ENCODE measurements around the gene FCRL5. TPM values are rescaled to one million over a fixed set of nuclear protein-coding genes. Genes with fewer than 3 reads are reported as not detected.

Gene FCRL5
- total RNA-seq, 1 donor from 2014 or later: not detected

GRCh38 chr1:157504646-157505045 lies 47.7 kb downstream of the FCRL5 start:
- H3K9me3 Mint-ChIP-seq (ENCODE audit: unreplicated experiment): peaks cover 3% of the 10 kb centered on the region
- FAIRE-seq (no peak), DNase-seq (ENCODE audit: low read depth) (no peak)
- Histone ChIP-seq H3K27me3 (ENCODE audit: insufficient read depth, low read length) (peaks cover 2% of the 10 kb centered on the region), H3K4me2 (ENCODE audit: low read length) (no peak overlapping the region), H3K79me2 (ENCODE audit: insufficient read depth, low read length) (no peaks in the 10 kb centered on the region), H3K27ac (ENCODE audit: low read depth, low read length) (no peak overlapping the region), H3K9me3 (ENCODE audit: insufficient read depth, low read depth, low read length) (no peaks in the 10 kb centered on the region), H4K20me1 (ENCODE audit: insufficient read depth, low read length) (no peaks in the 10 kb centered on the region), H3K4me1 (ENCODE audit: insufficient read depth, low read length) (no peaks in the 10 kb centered on the region), H2AFZ (ENCODE audit: low read depth, low read length) (no peak overlapping the region), H3K4me3 (ENCODE audit: insufficient read depth, low read depth, low read length) (no peak overlapping the region), H3K9ac (ENCODE audit: low read length) (no peak overlapping the region), H3K36me3 (ENCODE audit: insufficient read depth, low read length) (no peaks in the 10 kb centered on the region)
- no peak overlapping the region for H3K4me3 Mint-ChIP-seq (ENCODE audit: unreplicated experiment)
- H3K27ac Mint-ChIP-seq (ENCODE audit: unreplicated experiment): no peak overlapping the region
- H3K4me1 Mint-ChIP-seq (ENCODE audit: low read depth, unreplicated experiment): no peaks in the 10 kb centered on the region
- peaks cover 6% of the 10 kb centered on the region for H3K27me3 Mint-ChIP-seq (ENCODE audit: low read depth, unreplicated experiment)
- H3K36me3 Mint-ChIP-seq (ENCODE audit: low read depth, unreplicated experiment): no peaks in the 10 kb centered on the region
- no peak for TF ChIP-seq CTCF (IDR thresholded peaks at IDR 0.05; ENCODE audit: insufficient read depth, low read depth, low read length)
- TF ChIP-seq EZH2 (IDR thresholded peaks at IDR 0.05; ENCODE audit: insufficient read depth, low read length): no peak

GRCh38 chr1:157499521-157499920 lies 52.8 kb downstream of the FCRL5 start:
- no peak overlapping the region for H3K27ac Mint-ChIP-seq (ENCODE audit: unreplicated experiment)
- Histone ChIP-seq H3K27me3 (ENCODE audit: insufficient read depth, low read length) (peaks cover 4% of the 10 kb centered on the region), H3K27ac (ENCODE audit: low read depth, low read length) (no peak overlapping the region), H3K79me2 (ENCODE audit: insufficient read depth, low read length) (no peaks in the 10 kb centered on the region), H3K4me3 (ENCODE audit: insufficient read depth, low read depth, low read length) (no peak overlapping the region), H3K9me3 (ENCODE audit: insufficient read depth, low read depth, low read length) (no peaks in the 10 kb centered on the region), H4K20me1 (ENCODE audit: insufficient read depth, low read length) (no peaks in the 10 kb centered on the region), H3K36me3 (ENCODE audit: insufficient read depth, low read length) (no peaks in the 10 kb centered on the region), H3K4me1 (ENCODE audit: insufficient read depth, low read length) (no peaks in the 10 kb centered on the region), H2AFZ (ENCODE audit: low read depth, low read length) (no peak overlapping the region), H3K4me2 (ENCODE audit: low read length) (no peak overlapping the region), H3K9ac (ENCODE audit: low read length) (no peak overlapping the region)
- peaks cover 3% of the 10 kb centered on the region for H3K4me1 Mint-ChIP-seq (ENCODE audit: low read depth, unreplicated experiment)
- H3K27me3 Mint-ChIP-seq (ENCODE audit: low read depth, unreplicated experiment): peaks cover 2% of the 10 kb centered on the region
- no peak for TF ChIP-seq EZH2 (IDR thresholded peaks at IDR 0.05; ENCODE audit: insufficient read depth, low read length)
- H3K4me3 Mint-ChIP-seq (ENCODE audit: unreplicated experiment): no peak overlapping the region
- no peaks in the 10 kb centered on the region for H3K36me3 Mint-ChIP-seq (ENCODE audit: low read depth, unreplicated experiment)
- DNase-seq (ENCODE audit: low read depth) (no peak), FAIRE-seq (no peak)
- H3K9me3 Mint-ChIP-seq (ENCODE audit: unreplicated experiment): no peaks in the 10 kb centered on the region

GRCh38 chr1:157498736-157499090 lies 53.6 kb downstream of the FCRL5 start:
- Histone ChIP-seq H3K79me2 (ENCODE audit: insufficient read depth, low read length) (no peaks in the 10 kb centered on the region), H3K4me3 (ENCODE audit: insufficient read depth, low read depth, low read length) (no peak overlapping the region), H2AFZ (ENCODE audit: low read depth, low read length) (no peak overlapping the region), H3K27me3 (ENCODE audit: insufficient read depth, low read length) (peaks cover 4% of the 10 kb centered on the region), H3K9ac (ENCODE audit: low read length) (no peak overlapping the region), H3K4me1 (ENCODE audit: insufficient read depth, low read length) (no peaks in the 10 kb centered on the region), H3K27ac (ENCODE audit: low read depth, low read length) (no peak overlapping the region), H3K4me2 (ENCODE audit: low read length) (no peak overlapping the region), H3K9me3 (ENCODE audit: insufficient read depth, low read depth, low read length) (no peaks in the 10 kb centered on the region), H3K36me3 (ENCODE audit: insufficient read depth, low read length) (no peaks in the 10 kb centered on the region), H4K20me1 (ENCODE audit: insufficient read depth, low read length) (no peaks in the 10 kb centered on the region)
- FAIRE-seq (no peak), DNase-seq (ENCODE audit: low read depth) (no peak)
- TF ChIP-seq EZH2 (IDR thresholded peaks at IDR 0.05; ENCODE audit: insufficient read depth, low read length) (no peak), CTCF (IDR thresholded peaks at IDR 0.05; ENCODE audit: insufficient read depth, low read depth, low read length) (no peak)
- H3K27ac Mint-ChIP-seq (ENCODE audit: unreplicated experiment): no peak overlapping the region
- H3K9me3 Mint-ChIP-seq (ENCODE audit: unreplicated experiment): no peaks in the 10 kb centered on the region
- no peaks in the 10 kb centered on the region for H3K36me3 Mint-ChIP-seq (ENCODE audit: low read depth, unreplicated experiment)
- peaks cover 3% of the 10 kb centered on the region for H3K4me1 Mint-ChIP-seq (ENCODE audit: low read depth, unreplicated experiment)
- H3K27me3 Mint-ChIP-seq (ENCODE audit: low read depth, unreplicated experiment): peaks cover 2% of the 10 kb centered on the region
- no peak overlapping the region for H3K4me3 Mint-ChIP-seq (ENCODE audit: unreplicated experiment)
